HG02678 (cell line): Measurements from ENCODE around the gene DHDDS.
A peak's percentile ranks its signal among the peaks of the same experiment; 100 is the strongest.

Source experiments
- ATAC-seq: cut with Tn5 transposase; IDR thresholded peaks from one replicate; pipeline ENCODE4 v1.9.1; 2021; ENCODE audit warnings: mild to moderate bottlenecking, moderate library complexity; ENCODE audit not compliant: unreplicated experiment

The DHDDS gene

DNA sequence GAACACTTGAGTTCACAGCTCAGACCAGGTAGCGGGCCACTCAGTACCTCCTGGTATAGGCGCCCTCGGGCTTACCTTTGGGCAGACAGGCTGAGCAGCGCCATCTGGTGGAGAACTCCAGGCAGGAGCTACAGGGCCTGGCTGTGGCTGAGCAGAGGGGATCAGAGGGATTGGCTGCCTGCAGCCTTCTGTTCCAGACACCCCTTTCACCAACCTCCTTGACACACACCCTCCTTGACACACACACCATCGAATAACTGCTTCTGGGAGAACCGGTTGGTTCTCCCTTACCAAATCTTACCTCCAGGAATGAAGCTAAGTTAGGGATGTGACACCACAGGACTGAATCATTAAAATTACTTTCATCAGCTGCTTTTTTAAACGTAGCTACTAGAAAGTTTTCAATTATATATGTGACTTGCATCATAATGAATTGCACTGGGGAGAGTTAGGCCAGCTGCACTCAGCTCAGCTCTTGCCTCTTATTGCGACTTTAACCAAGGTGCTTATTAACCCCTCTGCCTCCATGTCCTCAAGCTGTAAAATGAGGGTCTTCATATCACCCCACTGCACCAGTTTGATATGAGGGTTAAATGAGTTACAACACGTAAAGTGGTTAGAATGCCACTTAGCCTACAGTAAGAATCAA, 14.9 kb upstream of the DHDDS start:
- no peak for ATAC-seq

DNA sequence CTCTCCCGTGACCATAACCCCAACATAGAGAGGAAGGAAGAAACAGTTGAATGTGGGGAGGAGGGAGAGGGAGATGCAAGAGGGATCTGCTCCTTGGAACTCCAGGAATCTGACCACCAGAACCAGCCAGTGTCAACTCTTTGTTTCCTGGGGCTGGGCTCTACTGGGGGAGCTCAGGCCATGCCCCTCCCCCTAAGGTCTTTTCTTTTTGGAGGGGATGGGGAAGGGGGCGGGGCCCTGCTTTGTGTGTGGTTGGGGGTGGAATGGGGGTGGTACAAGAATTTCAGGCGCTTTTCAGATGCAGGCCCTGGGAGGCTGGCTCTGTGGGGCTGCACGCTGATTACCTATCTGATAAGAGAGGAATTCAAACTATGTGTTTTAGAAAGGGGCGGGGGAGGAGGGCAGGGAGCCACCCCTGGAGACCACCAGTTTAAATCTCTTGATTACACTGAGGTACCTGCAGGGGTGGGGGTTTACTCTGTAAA, 13.2 kb upstream of the DHDDS start:
- ATAC-seq: no peak

DNA sequence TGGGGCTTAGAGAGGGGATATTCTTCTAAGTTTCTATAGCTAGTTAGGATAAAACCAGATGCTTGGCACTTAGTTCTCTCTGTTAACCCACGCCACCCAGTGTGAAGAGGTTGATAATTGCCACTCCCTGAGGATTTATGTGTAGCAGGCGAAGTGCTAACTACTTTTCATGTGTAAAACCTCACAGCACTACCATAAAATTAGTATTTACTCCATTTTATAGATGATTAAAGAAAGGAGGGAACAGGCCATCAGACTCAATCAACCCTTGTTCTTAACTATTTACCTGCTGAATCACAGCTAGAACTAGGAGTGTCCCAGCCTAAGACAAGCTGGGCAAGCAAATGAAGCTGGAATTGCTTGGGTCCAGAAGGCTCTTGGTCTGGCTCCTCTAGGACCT, 12.6 kb upstream of the DHDDS start:
- no peak for ATAC-seq

DNA sequence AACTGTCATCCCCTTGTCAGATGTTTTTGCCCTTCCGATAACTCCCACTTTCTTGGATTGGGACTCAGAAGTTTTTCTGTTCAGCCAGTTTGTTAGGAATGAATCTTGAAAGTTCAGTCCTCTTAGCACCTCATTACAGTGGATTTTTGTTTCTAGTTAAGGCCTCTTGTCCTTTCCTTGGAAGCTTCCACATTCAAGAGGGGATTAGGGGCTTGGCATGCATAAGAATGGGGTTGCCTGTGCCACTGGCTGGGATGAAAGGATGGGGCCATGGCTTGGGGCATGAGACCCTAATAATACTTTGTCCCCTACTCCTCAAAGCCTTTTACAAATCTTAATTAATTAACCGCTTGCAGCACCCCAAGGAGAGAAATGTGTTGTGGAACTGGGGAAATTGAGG, 2.4 kb upstream of the DHDDS start:
- no peak for ATAC-seq

DNA sequence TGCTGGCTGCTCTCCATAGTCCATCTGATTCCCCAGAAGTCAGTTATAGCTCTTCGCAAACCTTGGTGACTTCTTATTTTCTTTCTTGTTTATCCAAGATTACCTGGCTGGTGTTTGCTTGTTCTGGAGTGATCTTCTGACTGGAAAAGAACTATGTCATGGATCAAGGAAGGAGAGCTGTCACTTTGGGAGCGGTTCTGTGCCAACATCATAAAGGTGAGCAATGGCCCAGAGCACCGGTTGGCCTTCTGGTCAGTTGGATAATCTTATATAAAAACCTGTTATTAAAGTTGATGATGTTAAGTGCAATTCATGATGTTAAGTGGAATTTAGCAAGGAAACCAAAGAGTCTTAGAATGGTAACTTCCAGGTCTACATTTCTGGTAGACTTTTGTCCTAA, 672 bp downstream of the DHDDS start:
- no peak for ATAC-seq

DNA sequence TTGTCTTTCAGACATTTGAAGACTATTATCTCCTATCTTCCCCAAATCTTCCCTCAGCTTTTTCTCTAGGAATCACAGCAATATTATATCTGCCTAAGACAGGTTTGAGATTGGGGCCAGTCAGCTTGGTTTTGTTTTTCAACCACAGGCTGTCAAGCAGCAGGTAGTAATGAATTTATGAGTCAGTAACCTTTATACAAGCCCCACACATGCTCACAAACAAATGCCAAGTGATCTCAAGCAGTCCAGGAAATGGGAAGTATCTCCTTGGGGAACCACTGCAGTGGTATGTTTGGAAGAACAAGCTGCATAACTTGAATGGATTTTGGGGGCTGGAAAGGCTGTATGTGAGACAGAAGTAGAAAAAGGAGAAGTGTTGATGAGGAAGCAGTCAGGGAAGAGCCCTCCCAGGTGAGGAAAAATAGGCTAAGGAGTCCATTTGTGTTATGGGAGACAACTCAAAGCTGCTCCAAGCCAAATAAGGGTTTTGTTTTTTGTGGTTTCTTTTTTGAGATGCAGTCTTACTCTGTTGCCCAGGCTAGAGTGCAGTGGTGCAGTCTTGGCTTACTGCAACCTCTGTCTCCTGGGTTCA, 2.1 kb downstream of the DHDDS start:
- ATAC-seq: no peak

DNA sequence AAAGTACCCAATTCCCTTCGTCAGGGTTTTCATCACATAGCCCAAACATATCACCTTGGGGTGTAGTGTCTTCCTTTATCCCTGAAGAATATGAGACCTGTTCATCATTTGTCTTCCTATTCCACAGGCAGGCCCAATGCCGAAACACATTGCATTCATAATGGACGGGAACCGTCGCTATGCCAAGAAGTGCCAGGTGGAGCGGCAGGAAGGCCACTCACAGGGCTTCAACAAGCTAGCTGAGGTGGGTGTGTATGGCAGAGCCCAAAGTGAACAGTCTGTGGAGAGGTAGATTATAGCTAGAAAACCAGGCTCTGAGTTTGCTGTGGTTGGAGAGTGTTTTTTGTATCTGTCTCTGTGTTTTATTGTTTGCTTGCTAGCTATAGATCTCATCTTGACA, 5.9 kb downstream of the DHDDS start:
- ATAC-seq: no peak

DNA sequence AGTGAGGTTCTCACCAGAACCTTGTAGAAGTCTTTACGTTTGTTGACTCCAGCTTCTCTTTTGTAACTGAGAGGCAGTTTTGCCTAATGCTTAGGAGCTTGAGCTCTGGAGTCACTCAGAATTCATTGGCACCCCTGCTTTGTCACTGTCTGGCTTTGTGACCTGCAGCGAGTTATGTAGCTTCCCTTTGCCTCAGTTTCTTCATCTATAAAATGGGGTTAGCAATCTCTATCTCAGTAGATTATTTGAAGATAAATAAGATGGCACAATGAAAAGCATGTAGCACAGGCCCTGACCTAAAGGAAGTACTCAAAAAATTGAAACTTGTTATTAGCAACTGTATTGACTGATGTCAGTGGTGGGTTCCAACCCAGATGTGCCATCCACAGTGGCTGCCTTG, 8.1 kb downstream of the DHDDS start:
- ATAC-seq: no peak

DNA sequence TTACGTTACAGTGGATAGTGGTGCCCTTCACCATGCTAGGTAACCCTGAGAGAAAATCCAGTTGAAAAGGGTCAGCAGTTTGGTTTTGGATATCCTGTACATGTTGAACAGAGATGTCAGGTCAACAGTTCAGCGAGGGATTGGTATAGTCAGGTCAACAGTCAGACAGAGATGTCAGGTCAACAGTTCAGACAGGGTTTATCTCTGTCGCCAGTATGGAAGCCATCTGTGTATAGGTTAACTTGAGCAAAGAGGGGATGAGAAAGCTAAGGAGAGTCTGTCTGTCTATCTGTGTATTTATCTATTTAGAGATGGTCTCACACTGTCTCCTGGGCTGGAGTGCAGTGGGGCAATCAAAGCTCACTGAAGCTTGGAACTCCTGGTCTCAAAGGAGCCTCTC, 17.7 kb downstream of the DHDDS start:
- no peak for ATAC-seq

DNA sequence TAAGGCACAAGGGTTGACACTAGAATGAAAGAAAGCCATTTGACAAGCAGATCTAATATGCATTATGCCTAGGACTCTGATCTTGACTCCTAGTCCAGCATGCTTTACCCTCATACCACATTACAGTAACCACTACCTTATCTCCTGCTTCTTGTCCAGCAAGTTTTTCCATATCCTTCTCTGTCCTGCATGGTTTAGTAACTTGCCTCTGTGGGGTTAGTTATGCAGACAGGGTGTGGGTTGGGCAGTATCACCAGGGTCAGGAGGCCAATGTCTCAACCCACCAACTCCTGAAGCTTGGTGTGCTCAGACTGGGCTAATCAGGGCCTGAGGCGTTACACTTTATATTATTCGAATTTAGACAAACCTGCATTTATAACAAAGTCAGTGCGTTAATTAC, 18.8 kb downstream of the DHDDS start:
- ATAC-seq: no peak

DNA sequence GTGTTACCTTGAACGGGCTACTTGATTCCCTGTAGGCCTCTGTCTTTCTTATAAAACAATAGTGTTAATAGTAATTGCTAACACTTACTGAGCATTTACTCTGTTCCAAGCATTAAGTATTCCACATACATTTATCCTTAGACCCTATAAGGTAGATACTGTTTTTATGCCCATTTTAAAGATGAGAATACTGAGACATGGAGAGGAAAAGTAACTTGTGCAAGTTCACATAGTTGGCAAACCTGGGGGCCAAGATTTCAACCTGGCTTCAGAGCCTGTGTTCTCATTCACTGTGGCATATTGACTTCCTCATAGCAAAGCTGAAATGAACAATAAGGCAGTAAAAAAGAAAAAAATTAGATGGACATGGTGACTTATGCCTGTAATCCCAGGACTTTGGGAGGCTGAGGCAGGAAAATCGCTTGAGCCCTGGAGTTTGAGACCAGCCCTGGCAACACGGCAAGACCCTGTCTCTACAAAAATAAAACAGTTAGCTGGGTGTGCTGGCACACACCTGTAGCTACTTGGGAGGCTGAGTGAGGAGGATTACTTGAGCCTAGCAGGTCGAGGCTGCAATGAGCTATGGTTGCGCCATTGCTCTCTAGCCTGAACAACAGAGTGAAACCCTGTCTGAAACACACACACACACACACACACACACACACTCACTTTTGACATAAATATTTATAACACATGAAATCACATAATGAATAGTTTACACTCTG, 20.5 kb downstream of the DHDDS start:
- ATAC-seq: no peak

DNA sequence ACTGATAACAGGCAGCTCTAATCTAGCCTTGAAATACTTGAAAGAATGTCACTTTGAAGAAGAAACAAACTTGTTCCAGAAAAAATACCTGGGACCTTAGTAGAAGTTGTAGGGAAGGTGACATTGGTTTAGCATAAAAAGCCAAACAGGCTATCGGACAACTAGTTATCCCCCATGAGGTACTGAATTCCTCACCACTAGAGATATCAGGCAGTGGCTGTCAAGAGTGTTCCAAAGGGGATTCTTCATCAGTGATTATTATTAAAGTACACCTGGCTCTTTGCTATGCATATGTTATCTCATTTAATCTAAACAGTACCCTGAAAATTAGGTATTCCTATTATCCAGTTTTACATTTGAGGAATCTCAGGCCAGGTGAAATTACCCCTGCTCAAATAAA, 27.0 kb downstream of the DHDDS start:
- no peak for ATAC-seq

DNA sequence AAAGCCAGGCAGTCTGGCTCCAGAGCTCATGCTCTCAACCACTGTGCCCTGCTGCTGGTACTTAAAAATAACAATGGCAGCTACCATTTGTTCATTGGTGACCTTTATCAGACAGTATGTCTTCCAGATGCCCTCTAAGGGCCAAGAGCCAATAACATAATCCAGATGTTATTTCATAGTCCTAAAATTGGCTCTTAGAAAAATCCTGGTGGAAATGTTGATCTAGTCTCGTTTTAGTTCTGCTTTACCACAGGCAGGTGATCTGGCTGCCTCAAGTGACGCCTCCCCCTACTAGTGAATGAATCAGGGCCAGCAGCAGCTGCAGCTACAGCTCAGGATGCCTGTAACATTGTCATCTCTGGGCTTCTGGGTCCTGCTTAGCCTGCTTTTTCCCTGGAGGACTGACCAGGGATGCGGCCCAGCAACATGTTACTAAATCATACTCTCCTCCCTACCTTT, 27.5 kb downstream of the DHDDS start:
- ATAC-seq: no peak

DNA sequence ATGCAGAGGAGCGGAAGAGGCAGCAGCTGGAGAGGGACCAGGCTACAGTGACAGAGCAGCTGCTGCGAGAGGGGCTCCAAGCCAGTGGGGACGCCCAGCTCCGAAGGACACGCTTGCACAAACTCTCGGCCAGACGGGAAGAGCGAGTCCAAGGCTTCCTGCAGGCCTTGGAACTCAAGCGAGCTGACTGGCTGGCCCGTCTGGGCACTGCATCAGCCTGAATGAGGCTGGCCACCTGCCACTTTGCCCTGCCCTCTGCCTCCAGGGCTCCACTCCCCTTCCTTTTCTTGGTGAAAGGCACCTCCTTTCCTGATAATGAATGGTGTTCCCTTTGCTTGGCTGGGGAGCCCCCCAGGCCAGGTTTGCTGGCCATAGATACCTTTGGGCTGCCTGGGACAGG, 36.8 kb downstream of the DHDDS start:
- no peak for ATAC-seq

DNA sequence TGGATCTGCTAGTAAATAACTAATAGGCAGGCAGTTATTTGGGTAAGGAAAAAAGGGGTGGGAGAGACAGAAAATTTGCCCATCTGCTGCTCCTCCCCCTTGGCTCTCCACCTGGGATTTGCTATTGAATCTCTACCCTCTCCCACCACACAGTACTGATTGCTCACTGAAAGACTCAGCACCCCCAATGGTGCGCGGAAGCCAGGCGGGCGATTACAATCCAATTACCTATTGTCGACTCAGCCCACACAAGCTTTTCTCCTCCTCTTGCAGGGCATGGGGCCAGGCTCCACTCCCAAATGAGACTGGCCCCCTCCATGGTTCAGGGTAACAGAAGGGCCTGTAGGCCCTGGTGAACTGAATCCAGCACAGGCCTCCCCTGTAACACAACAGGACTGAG, 37.4 kb downstream of the DHDDS start:
- no peak for ATAC-seq

DNA sequence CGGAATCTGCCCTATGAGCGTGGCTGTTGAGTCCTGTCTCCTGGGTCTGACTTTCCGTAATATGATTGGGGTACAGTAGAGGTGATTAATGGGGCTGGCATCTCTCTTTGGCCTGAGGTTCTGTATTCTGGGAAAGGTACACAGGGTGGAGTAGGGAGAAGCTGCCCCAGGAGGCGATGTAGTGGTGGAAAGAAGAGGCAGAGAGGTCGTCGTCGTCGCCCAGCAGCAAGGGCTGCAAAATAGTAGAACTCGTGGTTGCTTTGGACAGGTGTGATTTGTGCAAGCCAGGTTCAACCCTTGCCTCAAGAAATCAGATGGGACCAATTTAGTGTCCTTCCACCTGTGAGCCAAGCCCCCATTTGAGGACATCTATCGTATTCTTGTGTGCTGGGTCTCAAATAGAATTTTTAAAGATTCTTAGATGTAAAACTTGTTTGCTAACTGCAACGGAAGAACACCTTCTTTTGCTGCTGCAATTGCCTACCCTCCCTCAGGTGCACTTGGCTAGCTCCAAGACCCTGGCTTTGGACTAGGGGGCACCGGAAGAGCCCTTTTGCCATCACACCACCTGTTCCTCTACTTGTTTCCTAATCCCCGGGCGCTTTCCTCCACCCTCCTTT, 38.9 kb downstream of the DHDDS start:
- no peak for ATAC-seq

DNA sequence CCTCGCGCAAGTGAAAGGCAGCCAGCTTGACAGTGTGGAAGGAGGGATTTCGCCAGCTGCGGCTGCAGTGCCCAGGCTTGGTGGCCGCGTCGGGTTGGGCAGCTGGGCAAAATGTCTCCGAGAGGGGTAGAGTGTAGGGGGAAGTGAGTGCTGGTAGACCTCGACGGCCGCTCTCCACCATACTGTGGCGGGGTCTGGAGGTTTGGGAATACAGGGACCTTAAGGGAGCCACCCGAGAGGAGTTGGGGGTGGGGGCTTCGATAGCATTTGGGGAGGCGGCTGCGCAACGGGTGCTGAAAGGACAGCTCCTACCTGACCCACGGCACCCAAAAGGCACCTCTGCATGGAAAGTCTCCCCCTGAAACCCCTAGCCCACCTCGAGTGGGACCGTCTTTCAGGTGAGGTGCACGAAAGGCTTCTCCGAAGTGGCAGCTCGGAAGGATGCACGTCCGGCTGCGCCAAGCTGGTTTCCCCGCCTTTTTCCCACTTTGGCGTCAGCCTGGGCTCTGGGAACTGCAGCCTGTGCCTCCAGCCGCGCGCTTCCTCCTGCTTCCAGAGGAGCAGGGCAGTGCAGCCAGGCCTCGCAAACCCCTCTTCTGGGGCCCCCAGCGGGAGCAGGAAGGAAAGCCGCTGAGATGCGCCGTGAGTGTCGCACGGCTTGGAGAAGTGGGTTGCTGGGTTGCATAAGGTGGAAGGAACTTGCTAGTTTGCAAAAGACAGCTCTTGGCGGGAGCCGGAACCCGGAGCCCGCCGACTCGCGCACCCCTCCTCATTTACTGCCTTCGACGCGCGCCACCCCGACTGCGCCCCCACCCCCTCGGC, 39.6 kb downstream of the DHDDS start:
- no peak for ATAC-seq

DNA sequence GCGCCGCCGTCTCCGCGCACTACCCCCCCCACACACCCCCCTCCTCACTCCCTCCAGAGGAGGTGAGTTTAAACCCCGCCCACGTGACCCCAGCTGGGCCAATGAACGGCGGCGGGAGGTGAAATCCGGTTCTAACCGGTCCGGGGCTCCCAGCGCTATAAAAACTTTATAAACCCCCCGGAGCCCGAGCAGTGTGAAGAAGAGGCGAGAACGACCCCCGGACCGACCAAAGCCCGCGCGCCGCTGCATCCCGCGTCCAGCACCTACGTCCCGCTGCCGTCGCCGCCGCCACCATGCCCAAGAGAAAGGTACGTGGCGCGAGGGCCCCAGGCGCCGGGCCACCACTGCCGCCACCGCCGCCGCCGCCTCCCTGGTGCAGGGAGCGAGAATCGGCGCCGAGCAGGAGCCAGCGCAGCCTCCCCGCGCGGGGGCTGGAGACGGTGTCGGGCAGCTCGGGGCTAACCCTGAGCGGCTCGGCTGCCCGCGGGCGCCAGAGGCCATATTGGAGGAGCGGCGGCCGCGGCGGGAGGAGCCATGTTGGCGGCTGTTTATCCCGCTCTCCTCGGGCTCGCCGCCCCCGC, 40.3 kb downstream of the DHDDS start, which contains the start of gene HMGN2:
TSS of gene HMGN2 (plus strand) at position 121 of the 581 bp plus-strand sequence. CDS start at position 294, 173 bp downstream.
- ATAC-seq: peak; percentile 54

DNA sequence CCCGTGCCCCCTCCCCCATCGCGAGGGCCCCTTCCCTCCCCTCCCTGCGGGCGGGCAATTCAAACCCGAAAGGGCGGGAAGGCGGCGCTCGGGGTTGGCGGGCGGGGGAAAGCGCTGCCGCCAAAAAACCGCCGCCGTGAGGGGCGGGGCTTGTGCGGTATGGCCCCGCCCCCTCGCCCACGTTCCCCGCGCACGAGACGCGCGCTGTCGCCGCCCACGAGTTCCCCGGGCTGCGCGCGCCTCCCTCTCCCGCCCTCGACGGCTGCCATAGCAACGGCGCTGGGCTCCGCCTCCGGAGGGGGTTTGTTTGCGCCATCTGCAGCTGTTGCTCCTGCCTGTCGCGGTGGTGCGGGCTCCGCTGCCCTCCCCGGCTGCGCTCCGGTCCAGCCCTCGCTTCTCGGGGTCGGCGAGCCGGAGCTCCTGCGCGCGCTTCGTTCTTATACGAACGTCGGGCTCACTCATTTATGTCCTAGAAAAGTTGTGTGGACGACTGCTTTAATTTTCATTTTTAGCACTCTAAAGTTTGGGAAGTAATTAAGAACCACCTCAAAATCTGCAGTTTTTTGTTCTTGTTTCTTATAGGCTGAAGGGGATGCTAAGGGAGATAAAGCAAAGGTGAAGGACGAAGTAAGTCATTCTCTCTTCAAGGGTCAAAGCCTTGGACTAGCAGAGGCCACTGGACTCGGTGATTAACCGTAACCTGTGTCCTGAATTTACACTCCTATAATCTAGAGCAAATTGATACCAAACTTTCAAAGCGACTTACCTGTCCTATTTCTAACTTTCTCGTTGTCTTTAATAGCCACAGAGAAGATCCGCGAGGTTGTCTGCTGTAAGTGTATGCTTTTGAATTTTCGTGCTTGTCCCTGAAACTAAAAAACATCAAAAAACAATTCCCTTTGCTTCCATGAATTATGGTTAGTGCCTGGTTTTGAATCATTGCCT, 41.1 kb downstream of the DHDDS start:
- peak; percentile 79 for ATAC-seq
